ENCODE measurements around the gene FLOT1. TPM values are rescaled to one million over a fixed set of nuclear protein-coding genes. Genes with fewer than 3 reads are reported as not detected.

The FLOT1 gene, protein sequence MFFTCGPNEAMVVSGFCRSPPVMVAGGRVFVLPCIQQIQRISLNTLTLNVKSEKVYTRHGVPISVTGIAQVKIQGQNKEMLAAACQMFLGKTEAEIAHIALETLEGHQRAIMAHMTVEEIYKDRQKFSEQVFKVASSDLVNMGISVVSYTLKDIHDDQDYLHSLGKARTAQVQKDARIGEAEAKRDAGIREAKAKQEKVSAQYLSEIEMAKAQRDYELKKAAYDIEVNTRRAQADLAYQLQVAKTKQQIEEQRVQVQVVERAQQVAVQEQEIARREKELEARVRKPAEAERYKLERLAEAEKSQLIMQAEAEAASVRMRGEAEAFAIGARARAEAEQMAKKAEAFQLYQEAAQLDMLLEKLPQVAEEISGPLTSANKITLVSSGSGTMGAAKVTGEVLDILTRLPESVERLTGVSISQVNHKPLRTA
- 100 to 1,000 TPM; 121 to 141 TPM for total RNA-seq
- 119 TPM for polyA plus RNA-seq (2013, experiment 1 of 2)
- 111 TPM for polyA plus RNA-seq (2013, experiment 2 of 2)
- long read RNA-seq, experiment 1, transcript FLOT1-201 (13 exons, 1,912 nt), result major isoform, 9 of 62 reads
- long read RNA-seq, experiment 1, partial matches to known transcripts, result 40 of 62 reads
- long read RNA-seq, experiment 1, other reads (novel, unspliced or antisense), result 12 of 62 reads
- long read RNA-seq, experiment 2, transcript FLOT1-201 (13 exons, 1,912 nt), result major isoform, 206 of 293 reads
- long read RNA-seq, experiment 2, partial matches to known transcripts, result 16 of 293 reads
- long read RNA-seq, experiment 2, other reads (novel, unspliced or antisense), result 71 of 293 reads
- long read RNA-seq, experiment 3, transcript FLOT1-201 (13 exons, 1,912 nt), result major isoform, 460 of 665 reads
- long read RNA-seq, experiment 3, partial matches to known transcripts, result 28 of 665 reads
- long read RNA-seq, experiment 3, other reads (novel, unspliced or antisense), result 175 of 665 reads
- long read RNA-seq, experiment 4, transcript FLOT1-201 (13 exons, 1,912 nt), result major isoform, 99 of 191 reads
- long read RNA-seq, experiment 4, transcript FLOT1-211 (2 exons, 1,001 nt), result minor isoform, 6 of 191 reads
- long read RNA-seq, experiment 4, partial matches to known transcripts, result 41 of 191 reads
- long read RNA-seq, experiment 4, other reads (novel, unspliced or antisense), result 45 of 191 reads

DNA sequence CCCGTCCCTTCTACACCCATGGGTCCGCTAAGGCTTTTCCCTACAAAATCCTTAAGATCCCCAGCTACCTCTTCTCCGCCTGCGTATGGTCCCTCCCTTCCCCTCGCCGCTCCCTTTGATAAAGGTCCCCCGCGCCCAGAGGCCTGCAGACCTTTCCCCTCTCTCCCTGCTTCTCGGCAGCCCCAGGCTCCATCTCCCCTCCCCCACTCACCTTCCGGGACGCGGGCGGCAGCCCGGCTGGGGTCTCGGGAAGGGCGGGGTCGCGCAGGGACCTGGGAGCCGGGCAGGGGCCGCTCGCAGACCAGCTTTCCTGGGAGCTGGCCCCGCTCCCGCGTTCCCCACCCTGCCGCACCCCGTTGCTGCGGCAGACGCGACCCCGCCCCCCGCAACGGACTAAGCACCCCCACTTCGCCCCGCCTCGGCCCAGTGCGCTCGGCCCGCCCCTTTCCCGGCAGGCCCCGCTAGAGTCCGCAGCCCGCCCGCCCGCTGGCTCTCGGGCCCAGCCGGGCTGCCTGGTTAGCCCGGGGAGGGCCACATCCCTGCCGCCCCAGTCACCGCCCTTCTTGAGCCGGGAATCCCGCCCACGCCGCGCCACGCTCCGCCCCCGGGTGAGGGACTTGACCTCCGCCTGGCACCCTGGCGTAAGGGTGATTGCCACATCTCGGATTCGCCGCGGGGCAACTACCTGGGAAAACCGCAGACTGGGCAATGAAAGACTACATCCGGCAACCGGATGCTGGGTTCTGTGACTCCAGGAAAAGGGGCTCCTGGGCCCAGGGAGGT is at the start of gene FLOT1:
FLOT1 (minus strand) TSS at position 372 of the 783 bp plus-strand sequence. CDS start 498 bp downstream, outside the sequence.
- Mint-ChIP-seq H3K27me3 (ENCODE audit: insufficient read depth) (no peaks in the 10 kb centered on the region), H3K36me3 (ENCODE audit: low read depth) (peaks cover 50% of the 10 kb centered on the region), H3K4me3 (peak within 1 kb of the TSS; percentile 98), H3K27ac (peak within 1 kb of the TSS; percentile 93), H3K4me1 (peaks cover 26% of the 10 kb centered on the region), H3K9me3 (no peaks in the 10 kb centered on the region)
- peak within 1 kb of the TSS; percentile 99 for H3K9ac ChIP-seq (ENCODE audit: extremely low read depth, low read length, poor library complexity, severe bottlenecking)
- 0 to 1% methylated on average over 23 to 66 of the region's 66 CpGs for WGBS, 2 experiments (ENCODE audit: insufficient coverage in 1 of 2, insufficient read length in 1 of 2)
- peak; percentile 99 for DNase-seq
- no peaks in the 10 kb centered on the region for H3K9me3 ChIP-seq (ENCODE audit: control insufficient read depth, low read length)
- H3K4me3 ChIP-seq (ENCODE audit: low read length), result peak within 1 kb of the TSS; percentile 94
- H3K27me3 ChIP-seq (ENCODE audit: control insufficient read depth, insufficient read depth, low read length, poor library complexity, severe bottlenecking), result no peaks in the 10 kb centered on the region
- H3K4me1 ChIP-seq (ENCODE audit: control insufficient read depth, insufficient read depth, low read length), result peaks cover 5% of the 10 kb centered on the region
- TF ChIP-seq, protein P1, sequence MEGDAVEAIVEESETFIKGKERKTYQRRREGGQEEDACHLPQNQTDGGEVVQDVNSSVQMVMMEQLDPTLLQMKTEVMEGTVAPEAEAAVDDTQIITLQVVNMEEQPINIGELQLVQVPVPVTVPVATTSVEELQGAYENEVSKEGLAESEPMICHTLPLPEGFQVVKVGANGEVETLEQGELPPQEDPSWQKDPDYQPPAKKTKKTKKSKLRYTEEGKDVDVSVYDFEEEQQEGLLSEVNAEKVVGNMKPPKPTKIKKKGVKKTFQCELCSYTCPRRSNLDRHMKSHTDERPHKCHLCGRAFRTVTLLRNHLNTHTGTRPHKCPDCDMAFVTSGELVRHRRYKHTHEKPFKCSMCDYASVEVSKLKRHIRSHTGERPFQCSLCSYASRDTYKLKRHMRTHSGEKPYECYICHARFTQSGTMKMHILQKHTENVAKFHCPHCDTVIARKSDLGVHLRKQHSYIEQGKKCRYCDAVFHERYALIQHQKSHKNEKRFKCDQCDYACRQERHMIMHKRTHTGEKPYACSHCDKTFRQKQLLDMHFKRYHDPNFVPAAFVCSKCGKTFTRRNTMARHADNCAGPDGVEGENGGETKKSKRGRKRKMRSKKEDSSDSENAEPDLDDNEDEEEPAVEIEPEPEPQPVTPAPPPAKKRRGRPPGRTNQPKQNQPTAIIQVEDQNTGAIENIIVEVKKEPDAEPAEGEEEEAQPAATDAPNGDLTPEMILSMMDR (conservative IDR thresholded peaks at IDR 0.05), result no peak
- peaks cover 50% of the 10 kb centered on the region for H3K36me3 ChIP-seq (ENCODE audit: control insufficient read depth, insufficient read depth, low read length)
- H3K27ac ChIP-seq (ENCODE audit: low read depth, low read length), result peak within 1 kb of the TSS; percentile 42

GRCh38 chr6:30790724-30791383 is 48.4 kb upstream of the FLOT1 start:
- peaks cover 45% of the 10 kb centered on the region for H3K27me3 Mint-ChIP-seq (ENCODE audit: insufficient read depth)
- H3K4me1 Mint-ChIP-seq, result peaks cover 18% of the 10 kb centered on the region
- Histone ChIP-seq H3K36me3 (ENCODE audit: control insufficient read depth, insufficient read depth, low read length) (no peaks in the 10 kb centered on the region), H3K9ac (ENCODE audit: extremely low read depth, low read length, poor library complexity, severe bottlenecking) (no peak overlapping the region), H3K9me3 (ENCODE audit: control insufficient read depth, low read length) (no peaks in the 10 kb centered on the region), H3K4me3 (ENCODE audit: low read length) (no peak overlapping the region), H3K27me3 (ENCODE audit: control insufficient read depth, insufficient read depth, low read length, poor library complexity, severe bottlenecking) (peaks cover 21% of the 10 kb centered on the region), H3K27ac (ENCODE audit: low read depth, low read length) (no peak overlapping the region), H3K4me1 (ENCODE audit: control insufficient read depth, insufficient read depth, low read length) (no peaks in the 10 kb centered on the region)
- H3K36me3 Mint-ChIP-seq (ENCODE audit: low read depth), result no peaks in the 10 kb centered on the region
- H3K27ac Mint-ChIP-seq, result no peak overlapping the region
- TF ChIP-seq, protein P1 (conservative IDR thresholded peaks at IDR 0.05), result peak; percentile 57
- WGBS, 2 experiments (ENCODE audit: insufficient coverage in 1 of 2, insufficient read length in 1 of 2), result 74 to 91% methylated on average over 4 of the region's 4 CpGs
- no peak overlapping the region for H3K4me3 Mint-ChIP-seq
- H3K9me3 Mint-ChIP-seq, result no peaks in the 10 kb centered on the region
- peak; percentile 77 for DNase-seq
